Upper lobe of left lung (tissue), 6 donors: ENCODE data around the gene PTPRM. TPM values are rescaled to one million over a fixed set of nuclear protein-coding genes. Genes with fewer than 3 reads are reported as not detected.

ENCODE experiments used
- ATAC-seq, 2 donors: fragments of 200-7000 bp; cut with Tn5 transposase; one replicate each; pipeline ENCODE4 v1.9.1; 2022; ENCODE audit warnings: mild to moderate bottlenecking in 2 of 2, moderate library complexity in 2 of 2; ENCODE audit not compliant: low FRiP score in 2 of 2
- DNase-seq, 2 donors: peaks; one replicate each; pipeline ENCODE4 v3.0.0-alpha.2; 2019 to 2020
- H3K27ac ChIP-seq, 4 donors: fragments of 200-600 bp; sonication (generic); one replicate each; pipeline ENCODE4 v1.5.1; 2016 to 2019
- H3K27me3 ChIP-seq, 4 donors: fragments of 200-600 bp; sonication (generic); one replicate each; pipeline ENCODE4 v1.5.1; 2017 to 2019
- H3K36me3 ChIP-seq, 4 donors: fragments of 200-600 bp; sonication (generic); one replicate each; pipeline ENCODE4 v1.5.1; 2016 to 2019
- H3K4me1 ChIP-seq, 4 donors: fragments of 200-600 bp; sonication (generic); one replicate each; pipeline ENCODE4 v1.5.1; 2018 to 2019
- H3K4me3 ChIP-seq, 4 donors: fragments of 200-600 bp; sonication (generic); one replicate each; pipeline ENCODE4 v1.5.1; 2017 to 2019; ENCODE audit warnings: mild to moderate bottlenecking in 2 of 4, moderate library complexity in 1 of 4
- H3K9me3 ChIP-seq, 4 donors: fragments of 200-600 bp; sonication (generic); one replicate each; pipeline ENCODE4 v1.5.1; 2018 to 2019
- EP300 ChIP-seq, 4 donors: sonication (generic); formaldehyde crosslinking; IDR thresholded peaks; one replicate each; pipeline ENCODE4 v1.5.1; 2017; ENCODE audit warnings: antibody characterized with exemption in 4 of 4, control low read depth in 2 of 4
- POLR2A ChIP-seq, 4 donors: fragments of 450-650 bp; IDR thresholded peaks; one replicate each; pipeline ENCODE4 v1.5.1; 2016 to 2017; ENCODE audit warnings: antibody characterized with exemption in 4 of 4, mild to moderate bottlenecking in 2 of 4
- POLR2AphosphoS5 ChIP-seq, 2 donors: sonication (generic); formaldehyde crosslinking; IDR thresholded peaks; one replicate each; pipeline ENCODE4 v1.5.1; 2017; ENCODE audit warnings: antibody characterized with exemption in 2 of 2
- WGBS, 2 donors: methylation state at CpG; one replicate each; pipeline ENCODE4 v1.1.5; 2017 to 2018; 5-methylcytosine and 5-hydroxymethylcytosine counted together
- total RNA-seq, 6 donors: library from RNA; depleted of rRNA in 4 of 6; stranded (reverse); fragments of >200 nt in 4 of 6; gene quantifications; one replicate each; pipeline versions ENCODE4 v1.1.0 to v1.2.1, GENCODE V29; 2016 to 2021
- TF ChIP-seq, protein P1 (sequence below), 6 experiments: fragments of 450-650 bp in 4 of 6; fragments of 200-600 bp in 2 of 6; sonication (generic) in 2 of 6; IDR thresholded peaks; one replicate each; pipeline ENCODE4 v1.5.1; 2016 to 2019; ENCODE audit warnings: antibody characterized with exemption in 6 of 6
- donor health status: DM: no; HTN: no; CAD: no; lungs with moderate emphysema.
- donor health status: DM: no; HTN: yes; CAD: no; lungs with severe emphysema.

The PTPRM gene
- total RNA-seq, 6 donors from 2014 or later, result 82.0 to 201 (median 154) TPM

DNA sequence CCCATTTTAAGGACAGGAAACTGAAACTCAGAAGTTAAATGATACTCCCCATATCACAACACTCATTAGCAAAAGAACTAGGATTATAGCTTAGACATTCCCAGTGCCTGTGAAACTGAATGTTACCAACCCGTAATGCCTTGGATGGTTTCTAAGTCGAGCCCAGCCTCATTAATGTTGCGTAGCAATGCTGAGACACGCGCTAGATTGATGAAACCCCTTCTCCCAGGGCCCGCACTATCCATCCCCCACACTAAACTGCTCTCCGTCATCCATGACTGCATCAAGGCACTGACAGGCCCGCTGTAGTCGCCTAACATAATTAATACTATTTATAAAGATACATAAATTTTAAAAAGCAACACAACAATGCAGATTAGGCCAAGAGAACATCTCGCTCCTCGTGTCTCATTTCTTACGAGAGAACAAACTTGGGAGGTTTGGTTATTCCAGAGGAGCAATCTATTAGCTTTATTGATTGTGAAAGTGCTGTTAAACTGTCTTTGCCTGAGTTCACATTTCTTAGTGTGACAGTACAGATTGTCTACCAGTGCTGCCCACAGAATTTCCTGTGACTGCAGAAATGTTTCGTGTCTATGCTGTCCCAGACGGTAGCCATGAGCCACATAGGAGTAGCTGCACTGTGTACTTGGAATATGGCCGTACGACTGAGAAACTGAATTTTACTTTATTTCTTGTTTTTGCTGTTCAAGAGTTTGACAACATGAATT is 729.9 kb downstream of the PTPRM start:
- Histone ChIP-seq H3K9me3 (no peaks in the 10 kb centered on the region), H3K27me3 (no peaks in the 10 kb centered on the region), H3K27ac (no peak overlapping the region), H3K36me3 (peaks cover 0 to 24% (median 0%) of the 10 kb centered on the region in 4 donors), H3K4me1 (peaks cover 0 to 3% (median 0%) of the 10 kb centered on the region in 4 donors), H3K4me3 (no peak overlapping the region)
- 90 to 95% methylated on average over 16 of the region's 16 CpGs for WGBS, 2 donors
- no peak for ATAC-seq
- TF ChIP-seq POLR2A (IDR thresholded peaks at IDR 0.05), result no peak
- no peak for TF ChIP-seq EP300 (IDR thresholded peaks at IDR 0.05)
- TF ChIP-seq POLR2AphosphoS5 (IDR thresholded peaks at IDR 0.05), result no peak
- TF ChIP-seq, protein P1, sequence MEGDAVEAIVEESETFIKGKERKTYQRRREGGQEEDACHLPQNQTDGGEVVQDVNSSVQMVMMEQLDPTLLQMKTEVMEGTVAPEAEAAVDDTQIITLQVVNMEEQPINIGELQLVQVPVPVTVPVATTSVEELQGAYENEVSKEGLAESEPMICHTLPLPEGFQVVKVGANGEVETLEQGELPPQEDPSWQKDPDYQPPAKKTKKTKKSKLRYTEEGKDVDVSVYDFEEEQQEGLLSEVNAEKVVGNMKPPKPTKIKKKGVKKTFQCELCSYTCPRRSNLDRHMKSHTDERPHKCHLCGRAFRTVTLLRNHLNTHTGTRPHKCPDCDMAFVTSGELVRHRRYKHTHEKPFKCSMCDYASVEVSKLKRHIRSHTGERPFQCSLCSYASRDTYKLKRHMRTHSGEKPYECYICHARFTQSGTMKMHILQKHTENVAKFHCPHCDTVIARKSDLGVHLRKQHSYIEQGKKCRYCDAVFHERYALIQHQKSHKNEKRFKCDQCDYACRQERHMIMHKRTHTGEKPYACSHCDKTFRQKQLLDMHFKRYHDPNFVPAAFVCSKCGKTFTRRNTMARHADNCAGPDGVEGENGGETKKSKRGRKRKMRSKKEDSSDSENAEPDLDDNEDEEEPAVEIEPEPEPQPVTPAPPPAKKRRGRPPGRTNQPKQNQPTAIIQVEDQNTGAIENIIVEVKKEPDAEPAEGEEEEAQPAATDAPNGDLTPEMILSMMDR (IDR thresholded peaks at IDR 0.05), result no peak
- no peak for DNase-seq

DNA sequence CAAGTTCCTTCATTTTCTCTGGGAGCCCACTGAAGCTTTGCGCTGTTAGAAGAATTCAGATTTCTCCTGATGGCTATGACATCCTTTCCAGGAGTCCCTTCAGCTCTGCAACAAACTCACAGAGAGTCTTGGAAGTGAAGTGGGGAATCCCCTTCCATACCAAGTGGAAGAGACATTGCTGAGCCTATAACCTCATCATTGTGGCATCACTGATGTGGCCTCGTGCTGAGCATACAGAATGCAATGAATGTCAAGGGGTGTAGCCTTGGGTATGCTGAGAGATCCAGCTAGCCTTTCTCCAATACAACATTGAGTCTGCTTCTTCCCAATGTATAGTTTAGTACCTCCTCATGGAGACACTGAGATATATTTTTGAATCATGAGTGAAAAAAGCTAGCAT is 731.1 kb downstream of the PTPRM start:
- H3K27ac ChIP-seq, result no peak overlapping the region
- no peak for ATAC-seq

DNA sequence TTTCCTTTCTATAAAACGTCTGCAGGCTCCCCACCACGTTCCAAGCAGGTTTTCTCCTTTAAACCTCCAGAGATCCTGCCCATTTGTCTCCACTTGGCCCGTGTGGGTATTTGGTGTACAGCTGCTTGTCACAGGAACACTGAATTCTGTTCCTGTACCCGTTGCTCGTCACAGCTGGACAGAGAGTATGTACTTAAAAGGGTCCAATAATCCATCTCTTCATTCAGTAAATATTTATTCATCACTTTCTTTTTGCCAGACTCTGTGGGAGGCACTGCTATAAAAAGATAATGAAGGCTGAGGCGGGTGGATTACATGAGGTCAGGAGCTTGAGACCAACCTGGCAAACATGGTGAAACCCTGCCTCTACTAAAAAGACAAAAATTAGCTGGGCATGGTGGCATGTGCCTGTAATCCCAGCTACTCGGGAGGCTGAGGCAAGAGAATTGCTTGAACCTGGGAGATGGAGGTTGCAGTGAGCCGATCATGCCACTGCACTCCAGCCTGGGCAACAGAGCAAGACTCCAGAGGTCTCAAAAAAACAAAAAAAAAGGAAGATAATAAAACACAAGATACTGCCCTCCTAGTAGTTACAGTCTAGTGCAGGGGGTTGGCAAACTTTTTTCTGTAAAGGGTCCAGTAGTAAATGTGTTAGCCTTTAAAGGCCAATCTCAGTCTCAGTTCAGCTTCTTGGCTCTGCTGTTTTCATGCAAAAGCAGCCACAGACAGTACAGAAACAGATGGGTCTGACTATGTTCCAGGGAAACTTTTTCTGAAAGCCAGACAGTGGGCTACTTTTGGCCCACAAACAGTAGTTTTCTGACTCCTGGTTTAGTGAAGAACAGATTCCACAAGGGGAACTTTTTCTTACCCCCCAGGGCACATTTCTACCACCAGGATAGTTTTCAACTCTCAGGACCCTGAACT is 732.2 kb downstream of the PTPRM start:
- no peak for TF ChIP-seq POLR2A (IDR thresholded peaks at IDR 0.05)
- TF ChIP-seq, protein P1 (IDR thresholded peaks at IDR 0.05), result no peak
- no peak for TF ChIP-seq POLR2AphosphoS5 (IDR thresholded peaks at IDR 0.05)
- no peak for TF ChIP-seq EP300 (IDR thresholded peaks at IDR 0.05)
- Histone ChIP-seq H3K36me3 (peaks cover 0 to 24% (median 0%) of the 10 kb centered on the region in 4 donors), H3K4me1 (peaks cover 0 to 3% (median 0%) of the 10 kb centered on the region in 4 donors), H3K27me3 (no peaks in the 10 kb centered on the region), H3K9me3 (no peaks in the 10 kb centered on the region), H3K27ac (no peak overlapping the region), H3K4me3 (no peak overlapping the region)
- DNase-seq (no peak), ATAC-seq (no peak)
- WGBS, 2 donors, result 65 to 77% methylated on average over 8 of the region's 8 CpGs

More for the DNA sequence above, 731.1 kb downstream of the PTPRM start:
- WGBS, 2 donors, result 88 to 89% methylated on average over 2 of the region's 2 CpGs
- DNase-seq, result no peak
- Histone ChIP-seq H3K4me1 (peaks cover 0 to 3% (median 0%) of the 10 kb centered on the region in 4 donors), H3K27me3 (no peaks in the 10 kb centered on the region), H3K36me3 (peaks cover 0 to 24% (median 0%) of the 10 kb centered on the region in 4 donors), H3K4me3 (no peak overlapping the region), H3K9me3 (no peaks in the 10 kb centered on the region)
- TF ChIP-seq, protein P1 (IDR thresholded peaks at IDR 0.05), result no peak
- no peak for TF ChIP-seq POLR2A (IDR thresholded peaks at IDR 0.05)
- TF ChIP-seq EP300 (IDR thresholded peaks at IDR 0.05), result no peak
- TF ChIP-seq POLR2AphosphoS5 (IDR thresholded peaks at IDR 0.05), result no peak

GRCh38 chr18:8300751-8301410 is 733.8 kb downstream of the PTPRM start:
- Histone ChIP-seq H3K9me3 (no peaks in the 10 kb centered on the region), H3K27ac (no peak overlapping the region), H3K4me3 (no peak overlapping the region), H3K36me3 (peaks cover 0 to 24% (median 0%) of the 10 kb centered on the region in 4 donors), H3K27me3 (no peaks in the 10 kb centered on the region), H3K4me1 (peaks cover 0 to 3% (median 0%) of the 10 kb centered on the region in 4 donors)
- TF ChIP-seq POLR2AphosphoS5 (IDR thresholded peaks at IDR 0.05) (no peak), EP300 (IDR thresholded peaks at IDR 0.05) (no peak), POLR2A (IDR thresholded peaks at IDR 0.05) (no peak)
- TF ChIP-seq, protein P1 (IDR thresholded peaks at IDR 0.05), result no peak
- no peak for ATAC-seq
- DNase-seq, result no peak
- WGBS, 2 donors, result 77 to 85% methylated on average over 6 of the region's 6 CpGs
